Nephron (organoid): ENCODE data around the gene GALNTL6.

Experiments used
- H3K27ac Mint-ChIP-seq, 3 experiments: 2 replicates each; pipeline ENCODE4 v1.8.0; 2020; ENCODE audit warnings: mixed read lengths in 3 of 3, mild to moderate bottlenecking in 2 of 3, moderate library complexity in 1 of 3
- H3K27me3 Mint-ChIP-seq: 2 replicates; pipeline ENCODE4 v1.8.0; 2021; ENCODE audit warnings: low read depth, mild to moderate bottlenecking, moderate library complexity, mixed read lengths
- H3K36me3 Mint-ChIP-seq: 2 replicates; pipeline ENCODE4 v1.8.0; 2020; ENCODE audit warnings: low read depth, mixed read lengths
- H3K4me1 Mint-ChIP-seq: 2 replicates; pipeline ENCODE4 v1.8.0; 2020; ENCODE audit warnings: mixed read lengths
- H3K4me3 Mint-ChIP-seq, 3 experiments: 2 replicates each; pipeline ENCODE4 v1.8.0; 2020; ENCODE audit warnings: mild to moderate bottlenecking in 3 of 3, mixed read lengths in 3 of 3, moderate library complexity in 2 of 3
- H3K9me3 Mint-ChIP-seq: 2 replicates; pipeline ENCODE4 v1.8.0; 2020; ENCODE audit warnings: mixed read lengths
- TF ChIP-seq, protein P1 (sequence below), 3 experiments: fragments of 200-600 bp; sonication (generic); IDR thresholded peaks; one replicate each; pipeline ENCODE4 v1.5.0; 2021; ENCODE audit warnings: antibody characterized with exemption in 3 of 3; ENCODE audit not compliant: unreplicated experiment in 3 of 3

GALNTL6 gene

DNA sequence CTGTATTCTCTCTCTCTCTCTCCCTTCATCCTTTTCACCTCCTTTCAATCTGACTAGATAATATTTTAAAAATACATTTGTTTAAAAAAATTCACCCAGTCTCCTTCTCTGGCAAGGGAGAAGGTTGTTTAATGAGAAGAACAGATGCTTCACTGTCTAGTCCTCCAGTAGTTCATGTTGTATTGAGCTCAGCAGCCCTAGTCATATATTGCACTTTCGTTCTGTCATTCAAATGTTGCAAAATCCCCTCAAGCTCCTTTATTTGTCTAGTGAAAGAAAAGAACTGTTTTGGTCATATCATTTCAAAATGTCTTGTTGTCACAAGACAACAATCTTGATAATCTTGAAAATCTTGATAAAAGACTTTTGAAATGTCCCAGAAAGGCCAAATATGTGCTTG lies 248.0 kb downstream of the GALNTL6 start:
- TF ChIP-seq, protein P1, sequence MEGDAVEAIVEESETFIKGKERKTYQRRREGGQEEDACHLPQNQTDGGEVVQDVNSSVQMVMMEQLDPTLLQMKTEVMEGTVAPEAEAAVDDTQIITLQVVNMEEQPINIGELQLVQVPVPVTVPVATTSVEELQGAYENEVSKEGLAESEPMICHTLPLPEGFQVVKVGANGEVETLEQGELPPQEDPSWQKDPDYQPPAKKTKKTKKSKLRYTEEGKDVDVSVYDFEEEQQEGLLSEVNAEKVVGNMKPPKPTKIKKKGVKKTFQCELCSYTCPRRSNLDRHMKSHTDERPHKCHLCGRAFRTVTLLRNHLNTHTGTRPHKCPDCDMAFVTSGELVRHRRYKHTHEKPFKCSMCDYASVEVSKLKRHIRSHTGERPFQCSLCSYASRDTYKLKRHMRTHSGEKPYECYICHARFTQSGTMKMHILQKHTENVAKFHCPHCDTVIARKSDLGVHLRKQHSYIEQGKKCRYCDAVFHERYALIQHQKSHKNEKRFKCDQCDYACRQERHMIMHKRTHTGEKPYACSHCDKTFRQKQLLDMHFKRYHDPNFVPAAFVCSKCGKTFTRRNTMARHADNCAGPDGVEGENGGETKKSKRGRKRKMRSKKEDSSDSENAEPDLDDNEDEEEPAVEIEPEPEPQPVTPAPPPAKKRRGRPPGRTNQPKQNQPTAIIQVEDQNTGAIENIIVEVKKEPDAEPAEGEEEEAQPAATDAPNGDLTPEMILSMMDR (IDR thresholded peaks at IDR 0.05; ENCODE audit: unreplicated experiment in 3 of 3) = no peak

DNA sequence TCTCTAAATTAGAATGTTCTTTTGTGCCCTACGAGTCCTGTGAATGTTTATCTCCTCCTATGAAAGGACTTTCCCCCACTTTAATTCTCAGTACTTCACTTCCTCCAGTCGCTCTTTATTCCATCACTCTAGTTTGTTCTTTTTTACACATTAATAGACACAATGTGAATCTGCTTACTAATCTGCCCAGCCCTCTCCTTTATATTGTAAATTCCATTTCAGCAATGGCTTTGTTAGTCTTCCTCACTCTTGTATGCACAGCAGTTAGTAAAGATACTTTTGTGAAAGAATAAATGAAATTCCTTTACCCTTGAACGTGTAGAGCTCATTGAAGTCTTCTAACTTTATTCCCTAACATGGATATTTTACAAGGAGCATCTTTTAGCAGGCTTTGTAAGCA lies 255.3 kb downstream of the GALNTL6 start:
- no peaks in the 10 kb centered on the region for H3K9me3 Mint-ChIP-seq
- no peak overlapping the region for H3K4me3 Mint-ChIP-seq
- H3K27me3 Mint-ChIP-seq = no peaks in the 10 kb centered on the region
- no peaks in the 10 kb centered on the region for H3K4me1 Mint-ChIP-seq
- no peaks in the 10 kb centered on the region for H3K36me3 Mint-ChIP-seq
- no peak overlapping the region for H3K27ac Mint-ChIP-seq
- TF ChIP-seq, protein P1 (IDR thresholded peaks at IDR 0.05; ENCODE audit: unreplicated experiment in 3 of 3) = no peak

More for the DNA sequence above, 248.0 kb downstream of the GALNTL6 start:
- H3K27me3 Mint-ChIP-seq = no peaks in the 10 kb centered on the region
- H3K9me3 Mint-ChIP-seq = no peaks in the 10 kb centered on the region
- no peak overlapping the region for H3K4me3 Mint-ChIP-seq
- H3K27ac Mint-ChIP-seq = no peak overlapping the region
- no peaks in the 10 kb centered on the region for H3K36me3 Mint-ChIP-seq
- no peaks in the 10 kb centered on the region for H3K4me1 Mint-ChIP-seq

DNA sequence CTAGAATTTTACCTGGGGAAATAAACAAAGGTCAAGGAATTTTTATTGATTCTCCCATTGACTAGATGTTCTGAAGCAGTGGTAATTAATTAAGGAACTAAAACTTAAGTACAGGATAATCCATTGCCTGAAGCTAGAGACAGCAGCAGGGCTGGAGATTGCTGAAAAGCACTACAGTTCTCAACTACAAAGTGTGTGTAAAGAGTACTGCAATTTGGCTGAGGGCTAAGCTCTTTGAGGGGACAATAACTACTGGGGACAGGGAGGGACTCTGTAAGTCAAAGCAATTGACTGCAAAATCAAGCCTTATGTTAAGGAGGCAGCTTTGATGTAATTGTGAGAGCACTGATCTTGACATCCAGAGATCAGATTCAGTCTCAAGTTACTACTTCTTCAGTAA lies 260.4 kb downstream of the GALNTL6 start:
- TF ChIP-seq, protein P1 (IDR thresholded peaks at IDR 0.05; ENCODE audit: unreplicated experiment in 3 of 3) = no peak
- H3K27me3 Mint-ChIP-seq = no peaks in the 10 kb centered on the region
- H3K9me3 Mint-ChIP-seq = no peaks in the 10 kb centered on the region
- no peaks in the 10 kb centered on the region for H3K4me1 Mint-ChIP-seq
- H3K27ac Mint-ChIP-seq = no peak overlapping the region
- no peaks in the 10 kb centered on the region for H3K36me3 Mint-ChIP-seq
- no peak overlapping the region for H3K4me3 Mint-ChIP-seq

DNA sequence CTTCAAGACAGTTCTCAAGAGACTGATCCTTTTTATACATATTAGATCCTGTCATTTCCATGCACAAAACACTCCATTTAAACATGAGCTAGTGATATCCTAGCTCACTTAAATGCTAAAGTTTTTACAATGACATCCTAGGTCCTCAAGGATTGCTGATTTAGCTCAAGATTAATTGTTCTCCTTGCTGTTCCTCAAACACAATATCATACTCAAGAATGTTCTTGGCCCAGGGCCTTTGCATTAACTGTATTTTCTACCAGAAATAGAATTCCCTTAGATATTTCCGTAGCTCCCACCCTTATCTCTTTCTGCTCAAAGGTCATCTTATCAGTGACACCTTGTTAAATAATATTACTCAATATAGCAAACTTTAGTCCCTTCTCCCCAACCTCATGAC lies 270.1 kb downstream of the GALNTL6 start:
- Mint-ChIP-seq H3K4me1 (no peaks in the 10 kb centered on the region), H3K27me3 (no peaks in the 10 kb centered on the region), H3K27ac (no peak overlapping the region), H3K9me3 (no peaks in the 10 kb centered on the region), H3K4me3 (no peak overlapping the region), H3K36me3 (no peaks in the 10 kb centered on the region)
- TF ChIP-seq, protein P1 (IDR thresholded peaks at IDR 0.05; ENCODE audit: unreplicated experiment in 3 of 3) = no peak

DNA sequence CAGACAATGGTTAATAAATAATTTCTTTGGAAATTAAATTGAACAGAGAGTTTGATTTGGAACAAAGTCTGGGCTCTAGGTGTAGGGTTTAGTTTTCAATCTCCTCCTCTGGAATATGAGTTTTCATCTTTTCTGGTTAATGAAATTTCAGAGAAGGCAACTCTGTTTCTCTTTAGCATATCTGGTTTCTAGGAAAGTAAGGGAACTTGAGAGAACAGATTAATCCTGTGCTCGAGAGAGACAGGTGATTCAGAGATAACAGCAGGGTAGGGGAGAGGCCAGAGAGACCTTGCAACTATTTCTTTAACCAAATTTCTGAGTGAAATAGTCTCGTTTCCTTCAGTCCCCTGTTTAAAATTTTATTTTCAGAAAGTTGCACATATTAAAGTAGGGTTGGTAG lies 275.4 kb downstream of the GALNTL6 start:
- Mint-ChIP-seq H3K36me3 (no peaks in the 10 kb centered on the region), H3K9me3 (no peaks in the 10 kb centered on the region), H3K27me3 (no peaks in the 10 kb centered on the region), H3K4me1 (no peaks in the 10 kb centered on the region), H3K27ac (no peak overlapping the region), H3K4me3 (no peak overlapping the region)
- TF ChIP-seq, protein P1 (IDR thresholded peaks at IDR 0.05; ENCODE audit: unreplicated experiment in 3 of 3) = no peak

DNA sequence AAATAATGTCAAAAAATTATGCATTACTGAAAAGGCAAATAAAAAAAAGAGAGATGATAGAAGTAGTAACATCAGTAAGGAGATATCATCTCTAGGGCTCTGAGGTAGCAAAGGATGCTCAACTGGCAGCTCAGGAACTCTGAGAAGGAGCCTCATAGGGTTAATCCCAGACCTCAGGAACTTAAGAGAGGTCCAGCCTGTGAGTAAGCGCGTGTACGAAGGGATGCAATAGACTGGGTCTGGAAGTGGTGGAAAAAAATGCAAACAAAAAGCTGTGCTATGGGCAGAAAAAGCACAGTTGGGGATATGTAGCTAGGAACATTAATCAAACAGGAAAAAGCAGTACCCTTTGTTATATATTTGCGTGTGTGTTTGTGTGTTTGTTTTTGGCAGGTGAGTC lies 282.0 kb downstream of the GALNTL6 start:
- no peak overlapping the region for H3K27ac Mint-ChIP-seq
- no peaks in the 10 kb centered on the region for H3K27me3 Mint-ChIP-seq
- no peaks in the 10 kb centered on the region for H3K9me3 Mint-ChIP-seq
- H3K4me3 Mint-ChIP-seq = no peak overlapping the region
- H3K4me1 Mint-ChIP-seq = no peaks in the 10 kb centered on the region
- TF ChIP-seq, protein P1 (IDR thresholded peaks at IDR 0.05; ENCODE audit: unreplicated experiment in 3 of 3) = no peak
- no peaks in the 10 kb centered on the region for H3K36me3 Mint-ChIP-seq
